ENCODE measurements around the gene DNAJB8. TPM values are rescaled to one million over a fixed set of nuclear protein-coding genes. Genes with fewer than 3 reads are reported as not detected.

Gene DNAJB8
- total and polyA plus RNA-seq, 4 donors = not detected

GRCh38 chr3:128473737-128474136 is 7.0 kb upstream of the DNAJB8 start:
- 66 to 68% methylated on average over 4 of the region's 4 CpGs for WGBS, 2 donors
- Histone ChIP-seq H3K36me3 (ENCODE audit: control insufficient read depth in 4 of 4, insufficient read depth in 4 of 4, low read length in 4 of 4) (no peaks in the 10 kb centered on the region), H3K9ac (ENCODE audit: insufficient read depth in 1 of 2, low read length in 2 of 2) (no peak overlapping the region), H3K9me3 (ENCODE audit: control insufficient read depth in 4 of 4, insufficient read depth in 3 of 4, low read length in 3 of 4) (no peaks in the 10 kb centered on the region), H3K4me3 (no peak overlapping the region), H3K4me1 (ENCODE audit: control insufficient read depth in 5 of 5, insufficient read depth in 5 of 5, low read length in 5 of 5) (no peaks in the 10 kb centered on the region), H3K27me3 (ENCODE audit: control insufficient read depth in 3 of 3, insufficient read depth in 3 of 3, low read length in 2 of 3) (peaks cover 0 to 55% (median 36%) of the 10 kb centered on the region in 3 donors), H3K27ac (ENCODE audit: low read depth in 1 of 2, low read length in 1 of 2) (no peak overlapping the region)
- no peak for DNase-seq
- TF ChIP-seq, protein P1, sequence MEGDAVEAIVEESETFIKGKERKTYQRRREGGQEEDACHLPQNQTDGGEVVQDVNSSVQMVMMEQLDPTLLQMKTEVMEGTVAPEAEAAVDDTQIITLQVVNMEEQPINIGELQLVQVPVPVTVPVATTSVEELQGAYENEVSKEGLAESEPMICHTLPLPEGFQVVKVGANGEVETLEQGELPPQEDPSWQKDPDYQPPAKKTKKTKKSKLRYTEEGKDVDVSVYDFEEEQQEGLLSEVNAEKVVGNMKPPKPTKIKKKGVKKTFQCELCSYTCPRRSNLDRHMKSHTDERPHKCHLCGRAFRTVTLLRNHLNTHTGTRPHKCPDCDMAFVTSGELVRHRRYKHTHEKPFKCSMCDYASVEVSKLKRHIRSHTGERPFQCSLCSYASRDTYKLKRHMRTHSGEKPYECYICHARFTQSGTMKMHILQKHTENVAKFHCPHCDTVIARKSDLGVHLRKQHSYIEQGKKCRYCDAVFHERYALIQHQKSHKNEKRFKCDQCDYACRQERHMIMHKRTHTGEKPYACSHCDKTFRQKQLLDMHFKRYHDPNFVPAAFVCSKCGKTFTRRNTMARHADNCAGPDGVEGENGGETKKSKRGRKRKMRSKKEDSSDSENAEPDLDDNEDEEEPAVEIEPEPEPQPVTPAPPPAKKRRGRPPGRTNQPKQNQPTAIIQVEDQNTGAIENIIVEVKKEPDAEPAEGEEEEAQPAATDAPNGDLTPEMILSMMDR (IDR thresholded peaks at IDR 0.05; ENCODE audit: control extremely low read depth, extremely low read depth) = no peak
- no peak for ATAC-seq (ENCODE audit: insufficient read depth, low FRiP score)

DNA sequence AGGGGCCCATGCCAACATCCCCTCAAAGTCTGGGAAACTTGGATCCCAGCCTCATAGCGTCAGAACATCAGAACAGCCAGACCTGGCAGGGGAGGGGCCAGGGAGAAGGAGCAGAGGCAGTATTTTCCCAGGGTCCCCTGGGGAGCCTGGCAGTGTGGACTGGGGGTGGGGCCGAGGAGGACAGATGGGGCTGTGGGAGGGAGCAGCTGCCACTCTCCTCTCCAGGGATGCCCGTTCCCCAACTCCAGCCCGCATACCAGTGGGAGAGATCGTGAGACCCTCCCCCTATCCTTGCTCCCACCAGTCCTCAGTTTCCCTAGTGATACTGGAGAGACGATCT is 6.5 kb upstream of the DNAJB8 start:
- no peaks in the 10 kb centered on the region for H3K36me3 ChIP-seq (ENCODE audit: control insufficient read depth in 4 of 4, insufficient read depth in 4 of 4, low read length in 4 of 4)
- H3K27me3 ChIP-seq (ENCODE audit: control insufficient read depth in 3 of 3, insufficient read depth in 3 of 3, low read length in 2 of 3) = peaks cover 0 to 49% (median 30%) of the 10 kb centered on the region in 3 donors
- H3K9me3 ChIP-seq (ENCODE audit: control insufficient read depth in 4 of 4, insufficient read depth in 3 of 4, low read length in 3 of 4) = no peaks in the 10 kb centered on the region
- no peak for DNase-seq
- no peak overlapping the region for H3K27ac ChIP-seq (ENCODE audit: low read depth in 1 of 2, low read length in 1 of 2)
- no peak overlapping the region for H3K9ac ChIP-seq (ENCODE audit: insufficient read depth in 1 of 2, low read length in 2 of 2)
- no peak overlapping the region for H3K4me3 ChIP-seq
- TF ChIP-seq, protein P1 (IDR thresholded peaks at IDR 0.05; ENCODE audit: control extremely low read depth, extremely low read depth) = no peak
- H3K4me1 ChIP-seq (ENCODE audit: control insufficient read depth in 5 of 5, insufficient read depth in 5 of 5, low read length in 5 of 5) = no peaks in the 10 kb centered on the region
- ATAC-seq (ENCODE audit: insufficient read depth, low FRiP score) = no peak
- WGBS, 2 donors = 54 to 69% methylated on average over 6 of the region's 6 CpGs

DNA sequence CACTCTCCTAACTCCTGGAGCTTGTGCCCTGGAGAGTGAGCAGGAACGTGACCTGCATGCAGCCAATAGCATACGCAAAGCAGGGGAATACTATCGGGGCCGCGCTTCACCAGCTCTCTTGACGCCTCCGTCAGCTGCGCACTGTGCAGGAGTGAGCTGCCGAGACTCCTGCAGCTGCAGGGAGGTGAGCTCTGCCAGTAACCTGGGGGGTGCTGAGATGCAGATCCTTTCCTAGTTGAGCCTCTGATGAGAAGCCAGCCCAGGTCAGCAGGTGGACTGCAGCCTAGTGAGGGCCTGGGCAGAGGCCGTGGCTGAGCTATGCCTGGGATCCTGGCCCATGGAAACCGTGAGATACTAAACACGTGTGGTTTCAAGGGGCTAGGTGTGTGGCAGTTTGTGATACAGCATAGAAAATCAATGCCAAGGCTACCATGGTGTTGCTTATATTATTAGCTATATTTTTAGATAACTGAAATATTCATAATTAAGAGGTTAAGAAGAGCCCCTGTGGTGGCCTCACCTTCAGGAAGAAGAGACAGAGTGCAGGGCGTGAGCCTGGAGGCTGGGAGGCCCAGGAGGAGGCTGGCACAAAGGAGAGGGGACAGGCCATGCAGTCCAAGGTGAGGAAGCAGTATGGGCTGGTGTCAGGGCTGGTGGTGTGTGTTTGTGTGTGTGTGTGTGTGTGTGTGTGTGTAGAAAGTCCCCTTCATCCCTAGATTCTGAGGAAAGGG is 5.9 kb upstream of the DNAJB8 start:
- 81 to 89% methylated on average over 13 of the region's 13 CpGs for WGBS, 2 donors
- Histone ChIP-seq H3K27ac (ENCODE audit: low read depth in 1 of 2, low read length in 1 of 2) (no peak overlapping the region), H3K4me3 (no peak overlapping the region), H3K36me3 (ENCODE audit: control insufficient read depth in 4 of 4, insufficient read depth in 4 of 4, low read length in 4 of 4) (no peaks in the 10 kb centered on the region), H3K9ac (ENCODE audit: insufficient read depth in 1 of 2, low read length in 2 of 2) (no peak overlapping the region), H3K9me3 (ENCODE audit: control insufficient read depth in 4 of 4, insufficient read depth in 3 of 4, low read length in 3 of 4) (no peaks in the 10 kb centered on the region), H3K27me3 (ENCODE audit: control insufficient read depth in 3 of 3, insufficient read depth in 3 of 3, low read length in 2 of 3) (peaks cover 0 to 44% (median 24%) of the 10 kb centered on the region in 3 donors), H3K4me1 (ENCODE audit: control insufficient read depth in 5 of 5, insufficient read depth in 5 of 5, low read length in 5 of 5) (no peaks in the 10 kb centered on the region)
- ATAC-seq (ENCODE audit: insufficient read depth, low FRiP score) = no peak
- no peak for DNase-seq
- TF ChIP-seq, protein P1 (IDR thresholded peaks at IDR 0.05; ENCODE audit: control extremely low read depth, extremely low read depth) = no peak

GRCh38 chr3:128471720-128472119 is 5.0 kb upstream of the DNAJB8 start:
- Histone ChIP-seq H3K4me1 (ENCODE audit: control insufficient read depth in 5 of 5, insufficient read depth in 5 of 5, low read length in 5 of 5) (no peaks in the 10 kb centered on the region), H3K4me3 (no peak overlapping the region), H3K9me3 (ENCODE audit: control insufficient read depth in 4 of 4, insufficient read depth in 3 of 4, low read length in 3 of 4) (no peaks in the 10 kb centered on the region), H3K36me3 (ENCODE audit: control insufficient read depth in 4 of 4, insufficient read depth in 4 of 4, low read length in 4 of 4) (no peaks in the 10 kb centered on the region), H3K9ac (ENCODE audit: insufficient read depth in 1 of 2, low read length in 2 of 2) (no peak overlapping the region), H3K27me3 (ENCODE audit: control insufficient read depth in 3 of 3, insufficient read depth in 3 of 3, low read length in 2 of 3) (peaks cover 0 to 49% (median 26%) of the 10 kb centered on the region in 3 donors), H3K27ac (ENCODE audit: low read depth in 1 of 2, low read length in 1 of 2) (no peak overlapping the region)
- WGBS, 2 donors = 91 to 92% methylated on average over 3 of the region's 3 CpGs
- TF ChIP-seq, protein P1 (IDR thresholded peaks at IDR 0.05; ENCODE audit: control extremely low read depth, extremely low read depth) = no peak
- ATAC-seq (ENCODE audit: insufficient read depth, low FRiP score) = no peak
- no peak for DNase-seq
